ENCODE data around the gene CBX2.

The CBX2 gene

DNA sequence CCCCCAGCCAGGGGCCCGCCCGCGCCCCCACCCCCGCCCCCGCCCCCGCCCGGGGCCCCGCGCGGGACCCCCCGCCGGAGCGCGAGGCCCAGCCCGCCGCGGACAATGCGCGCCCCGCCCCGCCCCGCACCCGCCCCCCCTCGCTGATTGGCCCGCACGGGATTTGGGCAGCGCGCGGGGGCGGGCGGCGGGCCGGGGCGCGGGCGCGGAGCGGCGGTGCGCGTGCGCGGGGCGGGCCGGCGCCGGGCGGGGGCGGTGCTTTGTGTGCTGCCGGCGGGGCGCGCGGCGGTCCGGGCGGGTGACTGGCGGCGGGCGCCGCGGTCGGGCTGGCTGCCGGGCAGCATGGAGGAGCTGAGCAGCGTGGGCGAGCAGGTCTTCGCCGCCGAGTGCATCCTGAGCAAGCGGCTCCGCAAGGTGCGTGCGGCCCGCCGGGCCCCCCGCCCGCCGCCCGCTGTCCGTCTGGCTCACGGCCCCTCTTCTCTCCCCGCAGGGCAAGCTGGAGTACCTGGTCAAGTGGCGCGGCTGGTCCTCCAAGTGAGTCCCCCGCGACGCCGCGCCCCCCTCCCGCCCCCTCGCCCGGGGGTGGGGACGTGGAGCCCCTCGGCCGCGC is at the start of gene CBX2:
CBX2 (plus strand) TSS at position 255 of the 610 bp plus-strand sequence; CDS start at position 343, 88 bp downstream.
- DNase-seq, result peak; percentile 80 to 83

DNA sequence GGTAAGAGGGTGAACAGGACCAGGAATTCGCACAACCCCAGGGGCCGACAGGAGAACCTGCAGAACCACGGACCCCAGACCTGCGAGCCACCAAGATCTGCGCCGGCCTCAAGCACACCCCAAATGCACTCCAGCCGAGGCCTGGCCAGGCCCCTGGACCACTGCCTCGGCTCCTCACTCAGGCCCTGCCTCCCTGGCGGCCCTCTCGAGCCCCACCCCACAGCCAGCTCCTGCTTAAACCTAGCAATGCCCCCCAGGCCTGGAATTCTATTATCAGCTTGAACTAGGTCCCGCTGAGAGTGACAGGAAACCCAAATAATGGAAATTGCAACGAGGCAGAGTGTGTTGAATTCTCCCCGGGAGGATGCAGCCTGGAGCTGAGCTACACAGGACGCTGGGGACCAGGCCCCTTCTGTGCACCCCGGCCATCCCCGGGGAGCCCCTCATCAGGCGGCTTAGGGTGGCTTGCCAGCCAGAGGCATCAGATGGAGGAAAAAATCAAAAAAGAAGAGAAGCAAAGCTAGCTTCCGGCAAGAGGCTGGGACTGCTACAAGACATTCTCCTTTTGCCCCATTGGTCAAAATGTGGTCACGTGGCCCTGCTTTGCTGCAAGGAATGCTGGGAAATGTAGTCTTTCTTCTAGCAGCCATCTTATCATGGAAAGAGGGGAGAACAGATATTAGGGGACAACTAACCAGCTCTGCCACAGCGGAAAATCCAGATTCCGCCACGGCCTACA is 49.6 kb upstream of the CBX2 start:
- peak; percentile 83 to 88 for DNase-seq

DNA sequence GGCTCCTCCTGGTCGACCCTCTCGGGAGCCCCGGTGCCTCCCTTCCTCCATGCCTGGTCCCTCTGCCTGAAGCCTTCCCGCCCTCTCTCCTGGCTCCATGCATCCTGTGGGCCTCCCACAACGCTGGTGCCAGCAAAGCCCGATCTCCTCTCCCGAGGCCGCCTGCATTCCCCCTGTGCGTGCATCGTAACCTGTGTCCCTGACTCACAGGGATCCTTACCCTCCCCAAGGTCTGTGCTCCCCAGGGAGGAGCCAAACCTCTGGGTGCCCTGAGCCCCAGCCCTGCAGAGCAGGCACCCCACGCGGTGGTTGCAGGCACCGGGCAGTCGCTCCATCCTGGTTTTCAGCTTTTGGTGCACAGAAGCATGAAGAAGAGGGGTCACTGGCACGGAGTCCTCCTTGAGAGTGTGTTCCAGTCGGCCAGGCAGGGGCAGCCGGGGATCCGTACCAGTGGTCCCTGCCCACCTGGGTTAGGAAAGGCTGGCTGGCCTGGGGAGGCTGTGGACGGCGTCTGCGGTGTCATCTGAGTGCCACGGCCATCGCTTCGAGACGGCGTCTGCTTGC is 49.0 kb upstream of the CBX2 start:
- DNase-seq, result no peak

GRCh38 chr17:79729761-79730160 is 48.2 kb upstream of the CBX2 start:
- no peak for DNase-seq

DNA sequence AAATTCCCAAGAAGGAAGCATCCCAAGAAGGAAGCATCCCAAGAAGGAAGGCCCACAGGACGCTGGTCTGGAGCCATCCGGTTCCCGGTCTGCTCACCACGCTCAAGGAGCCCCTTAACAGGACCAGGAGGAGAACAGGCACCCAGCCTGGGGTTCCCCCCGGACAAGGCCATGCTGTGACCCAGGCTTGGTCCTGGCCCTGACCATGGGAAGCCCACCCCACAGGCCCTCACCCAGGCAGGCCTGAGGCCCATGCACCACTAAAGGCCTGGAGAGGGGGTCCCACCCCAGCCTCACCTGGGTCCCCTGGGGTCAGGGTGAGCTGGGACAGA is 47.5 kb upstream of the CBX2 start:
- DNase-seq, result no peak

DNA sequence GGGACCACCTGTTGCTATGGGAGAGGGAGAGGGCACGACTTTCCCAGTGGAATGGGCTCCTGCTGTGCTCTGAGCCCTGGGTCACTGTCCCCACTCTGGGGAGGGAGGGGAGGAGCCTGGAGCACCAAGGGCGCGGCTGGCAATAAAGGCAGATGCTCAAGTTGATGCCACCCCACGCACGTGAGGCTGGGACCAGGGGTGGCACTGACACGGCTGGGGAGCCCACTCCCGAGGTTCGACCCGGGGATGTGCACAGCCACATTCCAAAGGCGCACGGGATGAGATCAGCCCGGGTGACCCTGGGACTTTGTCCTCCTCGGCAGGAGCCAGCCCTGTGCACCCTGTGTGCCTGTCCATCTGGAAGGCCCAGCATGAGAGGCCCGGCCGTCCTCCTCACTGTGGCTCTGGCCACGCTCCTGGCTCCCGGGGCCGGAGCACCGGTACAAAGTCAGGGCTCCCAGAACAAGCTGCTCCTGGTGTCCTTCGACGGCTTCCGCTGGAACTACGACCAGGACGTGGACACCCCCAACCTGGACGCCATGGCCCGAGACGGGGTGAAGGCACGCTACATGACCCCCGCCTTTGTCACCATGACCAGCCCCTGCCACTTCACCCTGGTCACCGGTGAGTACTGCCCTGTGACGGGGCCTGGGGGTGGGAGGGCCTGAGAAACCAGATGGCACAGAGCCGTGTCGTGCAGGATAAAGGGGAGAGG is 47.0 kb upstream of the CBX2 start, which contains the start of gene ENPP7:
ENPP7 (plus strand) TSS at position 175 of the 715 bp plus-strand sequence; CDS start at position 372, 197 bp downstream.
- DNase-seq, result no peak

GRCh38 chr17:79732254-79732653 is 45.7 kb upstream of the CBX2 start:
- DNase-seq, result no peak

DNA sequence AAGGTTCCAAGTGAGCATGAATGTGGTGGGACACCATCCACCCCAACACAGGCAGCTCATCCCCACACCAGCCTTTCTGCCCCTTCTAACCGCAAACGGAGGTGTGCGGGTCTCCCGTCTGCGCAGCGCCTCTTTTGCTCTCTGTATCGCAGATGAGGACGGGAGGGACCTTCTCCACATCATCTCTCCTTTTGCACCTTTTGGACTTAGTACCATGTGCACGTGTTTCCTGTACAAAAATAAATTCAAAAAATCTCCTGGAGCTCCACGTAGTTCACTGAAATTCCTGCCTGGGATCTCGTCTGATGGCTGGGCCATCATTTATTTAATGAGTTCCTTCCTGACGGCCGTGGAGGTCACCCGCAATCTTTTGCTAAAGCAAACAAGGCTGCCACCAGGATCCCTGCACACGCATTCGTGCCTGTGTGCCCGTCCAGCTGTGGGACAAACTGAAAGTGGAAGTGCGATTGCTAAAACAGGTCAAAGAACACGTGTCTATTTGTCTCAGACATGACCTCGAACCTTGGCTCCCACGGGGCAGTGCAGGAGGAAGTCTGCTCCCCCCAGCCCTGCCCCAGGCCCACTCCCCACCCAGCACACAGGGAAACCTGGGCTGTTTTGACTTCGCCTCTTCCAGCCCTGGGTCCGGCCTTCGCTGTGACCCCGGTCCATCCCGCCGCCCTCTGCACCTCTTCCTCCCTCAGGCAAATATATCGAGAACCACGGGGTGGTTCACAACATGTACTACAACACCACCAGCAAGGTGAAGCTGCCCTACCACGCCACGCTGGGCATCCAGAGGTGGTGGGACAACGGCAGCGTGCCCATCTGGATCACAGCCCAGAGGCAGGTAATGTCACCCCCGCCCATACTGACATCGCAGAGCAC is 44.9 kb upstream of the CBX2 start:
- no peak for DNase-seq

DNA sequence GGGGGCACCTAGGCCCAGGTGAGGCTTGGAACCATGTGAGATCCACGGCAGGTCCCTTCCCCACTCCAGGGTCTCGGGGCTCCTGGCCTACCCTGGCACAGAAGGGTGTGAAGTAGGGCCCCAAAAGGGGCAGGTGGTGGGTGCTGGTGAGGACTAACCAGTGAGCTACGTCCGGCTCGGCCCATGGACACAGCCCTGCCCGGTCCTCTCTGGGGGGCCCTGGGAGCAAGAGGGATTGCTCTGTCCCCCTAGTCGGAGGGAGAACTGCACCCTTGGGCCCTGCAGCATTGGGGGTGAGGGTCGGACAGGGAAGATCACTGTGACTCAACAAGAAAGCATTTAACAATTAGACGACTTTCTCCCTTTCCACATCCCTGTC is 44.3 kb upstream of the CBX2 start:
- DNase-seq, result no peak

DNA sequence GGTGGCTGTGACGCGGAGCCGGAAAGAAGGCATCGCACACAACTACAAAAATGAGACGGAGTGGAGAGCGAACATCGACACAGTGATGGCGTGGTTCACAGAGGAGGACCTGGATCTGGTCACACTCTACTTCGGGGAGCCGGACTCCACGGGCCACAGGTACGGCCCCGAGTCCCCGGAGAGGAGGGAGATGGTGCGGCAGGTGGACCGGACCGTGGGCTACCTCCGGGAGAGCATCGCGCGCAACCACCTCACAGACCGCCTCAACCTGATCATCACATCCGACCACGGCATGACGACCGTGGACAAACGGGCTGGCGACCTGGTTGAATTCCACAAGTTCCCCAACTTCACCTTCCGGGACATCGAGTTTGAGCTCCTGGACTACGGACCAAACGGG is 42.9 kb upstream of the CBX2 start:
- no peak for DNase-seq

DNA sequence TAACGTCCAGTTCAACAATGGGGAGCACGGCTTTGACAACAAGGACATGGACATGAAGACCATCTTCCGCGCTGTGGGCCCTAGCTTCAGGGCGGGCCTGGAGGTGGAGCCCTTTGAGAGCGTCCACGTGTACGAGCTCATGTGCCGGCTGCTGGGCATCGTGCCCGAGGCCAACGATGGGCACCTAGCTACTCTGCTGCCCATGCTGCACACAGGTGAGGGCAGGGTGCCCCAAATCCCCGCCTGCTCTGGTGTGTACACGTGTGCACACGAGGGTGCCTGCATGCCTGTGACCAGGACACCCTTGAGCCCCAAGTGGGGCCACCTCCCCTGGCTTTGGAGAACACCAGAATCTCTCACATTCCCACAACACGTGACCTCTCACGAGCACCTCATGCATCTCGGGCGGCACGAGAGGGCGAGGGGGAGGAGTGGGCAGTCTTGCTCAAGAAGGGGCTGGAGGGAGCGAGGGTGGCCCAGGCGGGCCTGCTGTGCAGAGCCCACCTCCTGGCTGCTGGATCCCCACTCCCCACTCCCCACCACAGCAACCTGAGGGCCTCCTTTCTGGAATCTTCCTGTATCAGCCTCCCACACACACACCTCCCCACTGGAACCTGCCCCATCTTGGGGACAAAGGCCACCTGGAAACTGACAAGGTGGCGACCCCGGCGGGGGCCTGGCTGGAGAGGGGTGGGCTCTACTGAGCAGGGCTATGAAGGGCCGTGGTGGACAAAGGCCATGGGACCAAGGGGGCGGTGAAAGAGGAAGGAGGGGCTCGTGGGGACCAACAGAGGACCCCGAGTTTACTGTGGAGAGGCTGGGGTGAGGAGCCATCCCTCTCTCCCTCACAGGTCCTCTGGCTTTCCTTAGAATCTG is 40.7 kb upstream of the CBX2 start:
- DNase-seq, result no peak

GRCh38 chr17:79737922-79738578 is 39.9 kb upstream of the CBX2 start:
- no peak for DNase-seq

- DNase-seq, result no peak
These were observed 39.3 kb upstream of the CBX2 start for GRCh38 chr17:79738643-79739042.

GRCh38 chr17:79739148-79740062 is 38.5 kb upstream of the CBX2 start:
- no peak for DNase-seq

DNA sequence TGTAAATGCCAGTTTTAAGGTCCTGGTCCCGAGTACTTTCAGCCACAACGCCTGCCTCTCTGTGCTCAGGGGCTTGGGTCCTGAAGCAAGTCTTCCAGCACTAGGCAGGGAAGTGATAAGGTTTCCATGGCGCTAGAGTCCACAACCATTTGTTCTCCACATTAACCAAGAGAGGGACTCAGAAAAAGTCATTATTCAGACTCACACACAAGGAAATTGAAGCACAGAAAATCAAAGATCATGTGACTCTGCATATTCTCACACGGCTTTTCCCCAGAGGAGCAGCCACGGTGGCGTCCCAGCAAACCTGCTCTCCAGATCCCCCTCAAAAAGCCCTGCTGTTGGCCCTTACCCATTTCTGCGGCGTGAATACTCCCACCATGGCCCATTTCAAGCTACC is 37.5 kb upstream of the CBX2 start:
- DNase-seq, result no peak

GRCh38 chr17:79741401-79741750 is 36.6 kb upstream of the CBX2 start:
- no peak for DNase-seq

- peak; percentile 69 to 77 for DNase-seq
These were observed 36.0 kb upstream of the CBX2 start for GRCh38 chr17:79741751-79742588.

GRCh38 chr17:79742589-79742918 is 35.4 kb upstream of the CBX2 start:
- DNase-seq, result no peak

DNA sequence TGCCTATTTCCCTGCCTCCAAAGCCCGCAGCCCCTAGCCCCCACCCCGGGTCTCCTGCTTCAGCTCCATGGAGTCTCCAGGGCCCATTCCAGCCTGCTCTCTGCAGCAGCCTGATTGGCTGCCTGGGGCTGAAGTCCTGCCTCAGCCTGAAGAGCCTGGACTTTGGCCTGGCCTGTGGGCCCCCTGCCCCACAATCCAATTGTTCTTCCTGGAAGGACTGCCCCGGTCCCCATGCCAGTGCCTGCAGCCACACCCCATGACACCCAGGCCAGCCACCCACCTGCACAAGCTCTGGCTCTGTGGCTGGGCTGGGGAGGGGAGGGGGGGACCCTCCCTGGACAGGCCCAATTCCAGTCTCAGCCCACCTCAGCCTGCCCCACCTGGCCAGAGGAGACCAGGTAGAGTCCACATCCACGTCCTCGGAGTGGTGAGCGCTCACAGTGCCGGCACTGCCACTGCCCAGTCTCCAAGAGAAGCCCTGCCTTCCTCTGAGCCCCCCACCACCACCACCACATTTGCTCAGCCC is 34.9 kb upstream of the CBX2 start:
- DNase-seq, result no peak

Measured in activated CD4-positive, alpha-beta T cell treated with anti-CD3 and anti-CD28 coated beads, Interleukin-2, amount 50 U/mL, for 48 hours (primary cell).